Adrenal gland (tissue), 5 donors: ENCODE data around the gene VCY.
"Not testable (repeated sequence)": the region's sequence is repeated elsewhere in the genome, so short reads cannot be mapped to it uniquely, and the experiment has no call there.

Experiments used
- CTCF ChIP-seq, 6 experiments: fragments of 450-650 bp in 4 of 6; fragments of 200-600 bp in 2 of 6; sonication (generic) in 1 of 6; IDR thresholded peaks; 1 replicate in 5 of 6; 2 replicates in 1 of 6; pipeline versions ENCODE4 v1.5.1 to v1.8.0; 2016 to 2021; ENCODE audit warnings: antibody characterized with exemption in 6 of 6, mild to moderate bottlenecking in 2 of 6, moderate library complexity in 1 of 6
- POLR2A ChIP-seq, 2 donors: fragments of 450-650 bp; IDR thresholded peaks; one replicate each; pipeline ENCODE4 v1.6.1; 2017; ENCODE audit warnings: antibody characterized with exemption in 2 of 2, mild to moderate bottlenecking in 2 of 2, moderate library complexity in 1 of 2
- donor health status: DM: no; HTN: no; CAD: no.

- not testable (repeated sequence) for TF ChIP-seq CTCF, POLR2A (IDR thresholded peaks at IDR 0.05)
Observed at GRCh38 chrY:13986373-13986772, at the start of gene VCY.
